Measurements from ENCODE around the gene TOMM22. TPM values are rescaled to one million over a fixed set of nuclear protein-coding genes. Genes with fewer than 3 reads are reported as not detected.

The TOMM22 gene
- total and polyA plus RNA-seq, 11 donors, result 32.3 to 82.1 (median 67.7) TPM

DNA sequence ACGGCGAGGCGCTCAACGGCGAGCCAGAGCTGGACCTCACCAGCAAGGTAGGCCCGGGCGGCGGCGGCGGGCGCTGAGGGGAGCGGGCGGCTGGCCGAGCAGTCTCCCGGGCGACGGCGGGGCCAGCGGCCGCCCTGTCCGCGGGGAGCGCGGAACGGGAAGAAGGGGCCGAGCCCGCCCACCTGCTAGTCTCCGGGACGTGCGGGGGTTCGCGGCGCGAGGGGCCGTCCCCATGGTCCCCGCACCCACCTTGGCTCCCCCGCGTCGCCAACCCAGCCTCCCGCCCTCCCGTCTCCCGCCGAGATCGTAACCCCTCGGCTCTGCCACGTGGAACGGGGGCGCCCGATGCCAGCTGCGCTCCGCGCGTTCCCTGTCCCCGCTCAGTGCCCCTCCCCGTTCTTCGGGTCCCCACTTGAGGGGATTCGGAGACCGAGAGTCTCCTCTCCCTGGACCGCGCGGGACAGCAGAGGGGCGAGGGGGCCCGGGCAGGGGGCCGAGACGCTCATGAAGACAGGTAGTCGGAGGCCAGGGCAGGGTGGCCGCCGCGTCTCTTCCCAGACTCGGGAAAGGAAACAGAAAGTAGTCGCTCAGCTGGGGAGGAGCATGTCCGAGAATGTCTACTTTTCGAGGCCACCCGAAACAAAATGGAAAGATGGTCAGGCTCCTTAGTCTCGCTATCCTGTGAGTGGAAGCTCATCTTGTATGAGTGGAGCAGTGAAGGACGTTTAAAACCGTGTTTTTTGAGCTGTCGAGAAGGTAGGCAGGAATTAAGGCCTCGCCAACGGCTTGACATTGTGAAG is 24.5 kb downstream of the TOMM22 start:
- DNase-seq (peak; percentile 48 to 79 (median 51)), ATAC-seq (peak in 2 of 4 donors; percentile 11 to 20)
- Histone ChIP-seq H3K4me3 (peak overlapping the region; percentile 71 to 99 (median 84)), H3K36me3 (peaks cover 0 to 17% (median 10%) of the 10 kb centered on the region in 9 donors), H3K9me3 (no peaks in the 10 kb centered on the region), H3K27me3 (no peaks in the 10 kb centered on the region), H3K27ac (peak overlapping the region; percentile 73 to 99 (median 94)), H3K4me1 (peaks cover 0 to 52% (median 36%) of the 10 kb centered on the region in 12 donors)
- intact Hi-C loops (cut with DNase I), result loop anchor here in 3 of 10 donors (5.0 to 10.0 kb wide), 4 partner anchors 46 to 816 kb away; partner anchors contain the start of genes ATF4 (in 1 of the 3), PICK1 (in 1 of the 3) and SUN2 (in 1 of the 3)
- 0 to 1% (median 0%) methylated on average over 19 to 80 of the region's 80 CpGs for WGBS, 4 donors
- TF ChIP-seq, protein P1, sequence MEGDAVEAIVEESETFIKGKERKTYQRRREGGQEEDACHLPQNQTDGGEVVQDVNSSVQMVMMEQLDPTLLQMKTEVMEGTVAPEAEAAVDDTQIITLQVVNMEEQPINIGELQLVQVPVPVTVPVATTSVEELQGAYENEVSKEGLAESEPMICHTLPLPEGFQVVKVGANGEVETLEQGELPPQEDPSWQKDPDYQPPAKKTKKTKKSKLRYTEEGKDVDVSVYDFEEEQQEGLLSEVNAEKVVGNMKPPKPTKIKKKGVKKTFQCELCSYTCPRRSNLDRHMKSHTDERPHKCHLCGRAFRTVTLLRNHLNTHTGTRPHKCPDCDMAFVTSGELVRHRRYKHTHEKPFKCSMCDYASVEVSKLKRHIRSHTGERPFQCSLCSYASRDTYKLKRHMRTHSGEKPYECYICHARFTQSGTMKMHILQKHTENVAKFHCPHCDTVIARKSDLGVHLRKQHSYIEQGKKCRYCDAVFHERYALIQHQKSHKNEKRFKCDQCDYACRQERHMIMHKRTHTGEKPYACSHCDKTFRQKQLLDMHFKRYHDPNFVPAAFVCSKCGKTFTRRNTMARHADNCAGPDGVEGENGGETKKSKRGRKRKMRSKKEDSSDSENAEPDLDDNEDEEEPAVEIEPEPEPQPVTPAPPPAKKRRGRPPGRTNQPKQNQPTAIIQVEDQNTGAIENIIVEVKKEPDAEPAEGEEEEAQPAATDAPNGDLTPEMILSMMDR (IDR thresholded peaks at IDR 0.05), result no peak
- no peak for TF ChIP-seq POLR2A (IDR thresholded peaks at IDR 0.05)

DNA sequence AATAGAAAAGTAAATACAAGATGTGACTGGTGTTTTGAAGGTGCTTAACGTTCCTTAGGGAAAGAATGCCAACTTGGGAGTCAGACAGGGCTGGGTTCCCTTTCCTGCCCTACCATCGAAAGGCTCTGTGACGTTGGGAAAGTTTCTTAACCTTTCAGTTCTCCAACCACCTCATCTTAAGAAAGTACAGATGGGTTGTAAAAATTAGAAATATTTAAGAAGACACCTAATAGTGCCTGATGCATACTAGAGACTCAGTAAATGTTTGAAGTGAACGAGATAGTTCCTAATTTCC is 25.1 kb downstream of the TOMM22 start:
- intact Hi-C loops (cut with DNase I), result loop anchor here in 3 of 10 donors (5.0 to 10.0 kb wide), 4 partner anchors 45 to 815 kb away; partner anchors contain the start of genes ATF4 (in 1 of the 3), PICK1 (in 1 of the 3) and SUN2 (in 1 of the 3)
- peaks cover 0 to 48% (median 34%) of the 10 kb centered on the region in 12 donors for H3K4me1 ChIP-seq
- no peak for DNase-seq

GRCh38 chr22:38707346-38707745 is 25.6 kb downstream of the TOMM22 start:
- ATAC-seq, result no peak
- Histone ChIP-seq H3K4me1 (peaks cover 0 to 52% (median 36%) of the 10 kb centered on the region in 12 donors), H3K36me3 (peaks cover 0 to 24% (median 10%) of the 10 kb centered on the region in 9 donors), H3K4me3 (peak overlapping the region in 9 of 12 donors; percentile 75 to 99 (median 88)), H3K9me3 (no peaks in the 10 kb centered on the region), H3K27me3 (no peaks in the 10 kb centered on the region), H3K27ac (peak overlapping the region in 5 of 12 donors; percentile 44 to 97 (median 95))
- TF ChIP-seq, protein P1 (IDR thresholded peaks at IDR 0.05), result no peak
- no peak for TF ChIP-seq POLR2A (IDR thresholded peaks at IDR 0.05)
- 40 to 46% (median 40%) methylated on average over 2 of the region's 2 CpGs for WGBS, 4 donors
- intact Hi-C loops (cut with DNase I), result loop anchor here in 3 of 10 donors (5.0 to 10.0 kb wide), 4 partner anchors 45 to 815 kb away; partner anchors contain the start of genes ATF4 (in 1 of the 3), PICK1 (in 1 of the 3) and SUN2 (in 1 of the 3)
- no peak for DNase-seq

More for the DNA sequence above, 25.1 kb downstream of the TOMM22 start:
- Histone ChIP-seq H3K36me3 (peaks cover 0 to 22% (median 10%) of the 10 kb centered on the region in 9 donors), H3K27me3 (no peaks in the 10 kb centered on the region), H3K27ac (peak overlapping the region in 10 of 12 donors; percentile 84 to 99 (median 96)), H3K9me3 (no peaks in the 10 kb centered on the region), H3K4me3 (peak overlapping the region; percentile 71 to 99 (median 84))
- TF ChIP-seq, protein P1 (IDR thresholded peaks at IDR 0.05), result no peak
- TF ChIP-seq POLR2A (IDR thresholded peaks at IDR 0.05), result no peak
- 4 to 10% (median 8%) methylated on average over 4 of the region's 4 CpGs for WGBS, 4 donors
- no peak for ATAC-seq

DNA sequence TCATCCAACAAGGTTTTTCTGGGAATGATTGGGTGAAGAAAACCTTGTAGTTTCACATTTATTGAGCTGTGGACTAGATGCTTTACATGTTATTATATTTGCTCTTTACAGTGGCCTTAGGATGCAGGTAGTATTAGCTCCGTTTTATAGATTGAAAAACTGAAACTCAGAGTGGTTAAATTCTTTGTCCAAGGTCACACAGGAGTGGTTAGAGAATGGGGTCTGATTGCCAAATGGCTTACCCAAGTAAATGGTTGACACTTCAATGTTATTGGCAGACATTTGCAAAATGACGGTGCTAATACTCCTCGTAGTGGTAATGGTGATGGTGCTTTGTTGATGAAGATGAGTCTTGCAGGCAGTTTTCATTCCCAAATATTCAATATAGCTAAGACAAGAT is 26.2 kb downstream of the TOMM22 start:
- 88 to 98% (median 94%) methylated on average over 3 of the region's 3 CpGs for WGBS, 4 donors
- intact Hi-C loops (cut with DNase I), result loop anchor here in 3 of 10 donors (5.0 to 10.0 kb wide), 4 partner anchors 44 to 814 kb away; partner anchors contain the start of genes ATF4 (in 1 of the 3), PICK1 (in 1 of the 3) and SUN2 (in 1 of the 3)
- Histone ChIP-seq H3K4me1 (peaks cover 0 to 58% (median 38%) of the 10 kb centered on the region in 12 donors), H3K27ac (peak overlapping the region in 1 of 12 donors; percentile 23), H3K9me3 (no peaks in the 10 kb centered on the region), H3K27me3 (no peaks in the 10 kb centered on the region), H3K36me3 (peaks cover 0 to 30% (median 10%) of the 10 kb centered on the region in 9 donors), H3K4me3 (peak overlapping the region in 3 of 12 donors; percentile 80 to 99 (median 88))
- DNase-seq, result no peak
- no peak for ATAC-seq
- TF ChIP-seq POLR2A (IDR thresholded peaks at IDR 0.05), result no peak
- TF ChIP-seq, protein P1 (IDR thresholded peaks at IDR 0.05), result no peak

All from heart left ventricle (tissue), 16 donors.